NCI-H226 (cell line): ENCODE results near the gene USP22.
"Not testable (repeated sequence)": the region's sequence is repeated elsewhere in the genome, so short reads cannot be mapped to it uniquely, and the experiment has no call there.

Source experiments
- DNase-seq: peaks from one replicate; pipeline ENCODE4 v3.0.0-alpha.2; 2015

The USP22 gene

DNA sequence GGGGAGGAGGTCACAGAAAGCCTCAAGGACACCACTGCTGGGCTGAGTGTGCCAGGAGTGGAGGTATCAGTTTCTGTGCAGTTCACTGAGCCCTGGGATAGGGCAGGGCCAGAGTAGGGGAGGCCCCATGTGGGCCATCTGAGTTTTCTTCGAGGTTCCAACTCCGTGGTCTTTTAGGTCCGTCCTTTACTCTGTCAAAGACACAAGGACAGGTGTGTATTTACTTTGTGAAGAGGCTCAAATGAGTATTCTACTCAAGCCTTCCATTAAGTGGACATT lies 59.5 kb downstream of the USP22 start:
- DNase-seq: no peak

DNA sequence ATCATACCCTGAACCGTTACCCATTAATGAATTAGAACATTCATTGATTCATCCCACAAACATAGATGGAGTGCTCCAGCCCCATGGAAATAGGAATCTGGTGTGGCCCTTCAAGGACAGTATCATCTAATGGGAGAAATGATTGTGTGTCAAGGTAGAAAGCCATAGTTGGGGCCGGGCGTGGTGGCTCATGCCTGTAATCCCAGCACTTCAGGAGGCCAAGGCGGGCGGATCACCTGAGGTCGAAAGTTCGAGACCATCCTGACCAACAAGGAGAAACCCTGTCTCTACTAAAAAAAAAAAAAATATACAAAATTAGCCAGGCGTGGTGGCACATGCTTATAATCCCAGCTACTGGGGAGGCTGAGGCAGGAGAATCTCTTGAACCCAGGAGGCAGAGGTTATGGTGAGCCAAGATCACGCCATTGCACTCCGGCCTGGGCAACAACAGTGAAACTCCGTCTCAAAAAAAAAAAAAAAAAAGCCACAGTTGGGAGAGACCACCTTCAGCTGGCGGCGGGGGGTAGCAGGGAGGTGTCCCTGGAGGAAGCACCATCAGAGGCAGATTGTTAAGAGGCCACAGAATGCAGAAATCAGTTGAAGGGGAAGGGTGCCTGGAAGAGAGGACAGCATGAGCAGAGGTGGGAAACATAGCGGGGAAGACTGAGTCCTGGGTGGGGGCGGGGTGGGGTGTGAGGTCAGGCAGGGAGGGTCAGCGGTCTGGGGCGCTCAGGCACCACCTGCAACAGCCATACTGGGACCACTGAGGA lies 60.0 kb downstream of the USP22 start:
- DNase-seq: no peak

DNA sequence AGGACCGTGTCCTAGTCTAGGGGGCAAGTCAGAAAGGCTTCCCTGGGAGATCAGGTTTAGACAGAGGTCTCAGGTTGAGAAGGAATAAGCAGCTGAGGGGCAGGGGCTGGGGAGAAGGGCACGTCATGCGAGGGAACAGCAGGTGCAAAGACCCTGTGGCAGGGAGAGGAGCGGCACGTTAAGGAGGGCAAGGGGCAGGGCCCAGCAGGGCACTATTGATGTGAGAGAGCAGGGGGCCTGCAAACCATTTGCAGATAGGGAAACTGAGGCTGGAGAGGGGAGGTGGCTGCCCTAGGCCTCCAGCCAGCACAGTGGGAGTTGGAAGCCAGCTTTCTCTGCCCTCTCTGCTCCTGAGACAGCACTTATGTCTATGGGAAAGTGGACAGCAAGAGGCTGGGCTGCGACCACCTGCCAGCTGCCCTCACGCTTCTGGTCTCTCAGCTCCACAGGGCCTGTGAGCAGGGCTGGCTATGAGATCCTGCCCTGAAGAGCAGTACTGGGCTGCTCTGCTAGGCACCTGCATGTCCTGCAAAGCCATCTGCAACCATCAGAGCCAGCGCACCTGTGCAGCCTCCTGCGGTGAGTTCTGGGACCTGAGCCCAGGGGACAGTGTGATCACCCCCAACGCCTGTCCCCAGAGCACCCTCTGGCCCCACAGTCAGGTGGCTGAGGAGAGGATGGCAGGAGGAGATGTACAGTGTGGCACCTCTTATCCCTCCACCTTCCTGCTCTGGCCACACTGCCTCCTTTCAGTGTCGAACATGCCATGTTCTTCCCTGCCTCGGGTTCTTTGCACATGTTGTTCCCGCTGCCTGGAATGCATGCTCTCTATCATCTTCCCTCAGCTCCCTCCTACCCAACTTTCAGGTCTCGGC lies 61.5 kb downstream of the USP22 start:
- DNase-seq: no peak

DNA sequence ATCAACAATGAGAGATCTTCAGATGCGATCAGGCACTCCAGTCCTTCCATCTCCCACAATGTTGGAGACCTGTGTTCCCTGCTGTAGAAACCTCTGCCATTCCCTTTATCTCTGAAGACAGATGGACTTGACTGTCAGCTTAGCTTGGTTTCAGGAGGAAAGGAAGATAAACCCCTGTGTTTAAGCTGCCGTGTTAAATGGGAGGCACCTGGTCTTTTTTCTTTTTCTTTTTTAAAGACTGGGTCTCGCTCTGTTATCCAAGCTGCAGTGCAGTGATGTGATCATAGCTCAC lies 63.1 kb downstream of the USP22 start:
- DNase-seq: no peak

DNA sequence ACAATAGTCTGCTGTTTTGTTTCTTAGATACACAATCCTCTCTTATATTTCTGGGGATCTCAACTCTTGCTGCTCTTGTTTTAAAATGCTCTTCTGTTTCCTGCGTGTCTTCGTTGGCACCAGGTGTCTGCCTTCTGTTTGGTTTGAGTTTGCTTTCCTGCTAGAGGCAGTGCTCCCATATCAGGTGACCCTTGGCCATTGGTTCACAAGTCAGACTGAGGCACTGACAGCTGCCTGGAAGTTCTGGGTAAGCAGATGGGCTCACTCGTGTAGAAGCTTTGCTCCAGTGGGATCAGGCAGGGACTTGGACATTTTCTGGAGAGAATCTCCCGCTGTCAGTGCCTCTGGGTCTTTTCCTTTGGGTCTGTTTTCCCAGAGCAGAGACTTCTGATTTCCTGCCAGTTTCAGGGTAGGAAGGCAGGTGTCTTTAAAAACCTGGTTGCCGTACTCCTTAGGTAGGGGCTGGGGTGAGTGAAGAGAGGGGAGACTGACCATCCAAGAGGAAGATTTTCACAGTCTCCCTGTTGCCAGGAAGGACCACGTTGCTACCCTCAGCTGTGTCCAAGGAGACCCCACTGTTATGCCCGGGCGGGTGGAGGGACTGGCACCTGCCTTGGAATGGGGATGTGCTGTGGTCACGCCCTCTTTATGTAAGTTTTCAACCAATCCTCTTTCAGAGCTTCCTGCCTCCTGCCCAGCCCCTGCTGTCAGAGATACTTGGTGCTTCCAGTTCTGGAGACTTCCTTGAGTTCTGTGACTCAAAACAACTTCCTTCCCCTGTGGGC lies 63.6 kb downstream of the USP22 start:
- DNase-seq: not testable (repeated sequence)

DNA sequence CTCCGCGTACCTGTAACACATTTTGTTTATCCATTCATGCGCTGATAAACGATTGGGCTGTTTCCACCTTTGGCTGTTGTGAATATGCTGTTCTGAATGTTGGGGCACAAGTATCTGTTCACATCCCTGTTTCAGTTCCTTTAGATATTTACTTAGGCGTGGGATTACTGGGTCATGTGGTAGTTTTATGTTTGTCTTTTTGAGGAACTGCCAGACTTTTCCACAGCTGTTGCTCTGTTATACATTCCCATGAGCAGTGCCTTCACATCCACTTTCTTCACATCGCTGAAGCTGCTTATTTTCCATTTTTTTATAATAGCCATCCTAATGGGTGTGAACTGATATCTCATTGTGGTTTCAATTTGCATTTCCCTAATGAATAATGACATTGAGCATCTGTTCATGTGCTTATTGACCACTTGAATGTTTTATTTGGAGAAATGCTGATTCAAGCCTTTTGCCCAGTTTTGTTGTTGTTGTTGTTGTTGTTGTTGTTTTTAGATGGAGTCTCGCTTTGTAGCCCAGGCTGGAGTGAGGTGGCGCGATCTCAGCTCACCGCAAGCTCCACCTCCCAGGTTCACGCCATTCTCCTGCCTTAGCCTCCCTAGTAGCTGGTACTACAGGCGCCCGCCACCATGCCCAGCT lies 65.1 kb downstream of the USP22 start:
- DNase-seq: not testable (repeated sequence)

DNA sequence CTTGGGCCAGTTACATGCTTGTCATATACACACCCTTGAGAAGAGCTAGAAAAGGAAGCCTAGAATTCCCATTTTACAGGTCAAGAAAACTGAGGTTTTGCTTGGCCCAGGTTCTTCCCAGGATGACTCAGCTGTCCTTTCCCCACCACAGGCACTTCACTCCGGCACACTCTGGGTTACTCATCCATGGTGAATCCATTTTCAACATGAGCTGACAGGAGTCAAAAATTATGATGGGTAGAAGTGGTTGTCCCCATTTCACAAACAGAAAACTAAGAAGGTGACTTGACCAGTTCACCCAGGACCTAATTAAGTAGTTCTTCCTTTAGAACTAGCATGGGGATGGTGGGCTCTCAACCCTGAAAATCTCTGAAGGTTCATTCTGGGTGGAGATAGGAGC lies 67.2 kb downstream of the USP22 start:
- no peak for DNase-seq

DNA sequence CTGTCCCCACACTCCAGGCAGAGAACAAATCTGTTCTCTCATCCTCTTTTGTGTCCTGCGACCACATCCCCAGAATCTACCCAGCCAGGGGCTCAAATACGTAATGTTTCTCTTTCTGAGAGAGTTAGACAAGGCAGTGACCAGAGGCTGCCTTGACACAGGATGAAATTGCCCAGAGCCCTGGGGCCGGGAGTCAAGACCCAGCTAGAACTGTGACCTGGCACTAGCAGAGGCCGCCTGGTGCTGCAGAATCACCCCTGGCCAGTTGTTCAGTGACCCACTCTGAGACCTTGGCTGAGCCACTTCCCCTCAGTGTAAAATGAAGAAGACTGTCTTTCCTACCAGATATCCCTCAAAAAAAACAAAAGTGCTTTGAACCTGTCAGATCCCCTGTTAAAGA lies 72.5 kb downstream of the USP22 start:
- no peak for DNase-seq

DNA sequence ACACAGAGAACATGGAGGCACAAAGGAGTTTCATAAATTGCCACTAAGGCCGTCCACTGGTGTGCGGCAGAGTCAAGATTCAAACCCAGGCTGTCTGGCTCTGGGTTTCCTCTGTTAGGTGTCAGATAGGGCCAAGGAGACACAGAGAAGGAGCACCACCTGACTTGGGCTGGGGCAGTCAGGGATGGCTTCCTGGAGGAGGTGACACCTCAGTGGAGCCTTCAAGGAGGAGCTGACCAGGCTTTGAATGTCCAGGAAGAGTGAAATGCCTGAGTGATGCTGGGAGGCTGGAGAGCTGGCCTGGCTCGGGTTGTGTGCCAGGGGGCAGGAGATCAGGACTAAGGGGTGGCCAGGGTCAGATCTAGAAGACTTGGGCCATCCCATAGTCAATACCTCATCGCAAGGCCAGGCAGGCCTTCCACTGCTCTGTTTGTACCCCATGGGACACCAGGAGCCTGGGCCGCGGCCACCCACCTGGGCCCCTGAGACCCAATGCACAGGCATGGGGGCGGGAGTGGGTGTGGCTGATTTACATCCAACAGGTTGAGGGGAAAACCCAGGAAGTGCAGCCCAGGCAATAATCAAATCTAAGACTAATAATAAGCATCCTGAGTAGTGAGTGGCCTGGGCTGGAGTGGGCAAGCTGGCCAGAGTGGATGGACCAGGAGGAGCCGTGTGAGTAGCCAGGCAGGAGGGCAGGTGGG lies 73.7 kb downstream of the USP22 start:
- no peak for DNase-seq

DNA sequence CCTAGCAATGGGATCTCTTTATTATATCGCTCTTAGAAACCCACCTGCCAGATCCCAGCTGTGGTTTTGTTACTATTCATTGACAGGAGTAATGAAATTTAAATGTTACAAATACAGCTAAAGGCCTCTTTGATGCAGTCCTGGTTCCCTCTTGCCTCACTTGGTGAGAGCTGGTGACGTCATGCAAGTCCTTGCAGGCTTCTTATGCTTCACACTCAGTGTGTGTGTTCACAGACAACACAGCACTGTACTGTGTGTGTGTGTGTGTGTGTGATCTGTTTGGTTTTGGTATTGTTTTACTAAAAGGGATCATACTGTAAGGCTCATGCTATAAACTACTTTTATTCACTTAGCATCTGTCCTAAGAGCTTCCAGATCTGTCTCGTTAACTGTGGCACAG lies 75.0 kb downstream of the USP22 start:
- no peak for DNase-seq

DNA sequence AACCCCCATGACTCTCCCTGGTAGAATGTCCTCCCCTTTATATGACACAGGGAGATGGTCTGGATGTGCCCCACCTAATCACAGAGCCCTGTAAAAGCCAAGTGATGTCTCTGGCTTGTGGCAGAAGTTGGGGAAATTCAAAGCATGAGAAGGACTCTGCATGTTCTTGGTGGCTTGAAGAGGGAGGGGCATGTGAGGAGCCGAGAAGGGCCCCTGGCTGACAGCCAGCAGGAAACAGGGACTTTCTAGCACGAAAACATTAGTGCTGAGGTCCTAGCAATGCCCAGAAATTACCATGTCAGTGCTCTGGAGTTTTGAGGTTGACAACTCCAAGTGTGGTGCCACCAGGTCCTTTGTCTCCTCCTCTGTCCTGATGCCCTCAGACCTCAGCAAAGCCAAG lies 75.9 kb downstream of the USP22 start:
- no peak for DNase-seq

DNA sequence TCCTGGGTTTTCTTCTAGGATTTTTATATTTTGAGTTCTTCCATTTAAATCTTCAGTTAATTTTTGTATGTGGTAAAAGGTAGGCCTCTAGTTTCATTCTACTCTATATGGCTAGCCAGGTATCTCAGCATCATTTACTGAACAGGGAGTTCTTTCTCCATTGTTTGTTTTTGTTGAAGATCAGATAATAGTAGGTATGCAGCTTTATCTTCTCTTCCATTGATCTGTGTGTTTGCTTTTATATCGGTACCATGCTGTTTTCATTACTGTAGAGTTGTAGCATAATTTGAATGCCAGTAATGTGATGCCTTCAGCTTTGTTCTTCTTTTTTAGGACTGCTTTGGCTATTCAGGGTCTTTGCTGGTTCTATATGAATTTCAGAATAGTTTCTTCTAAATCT lies 77.3 kb downstream of the USP22 start:
- no peak for DNase-seq

DNA sequence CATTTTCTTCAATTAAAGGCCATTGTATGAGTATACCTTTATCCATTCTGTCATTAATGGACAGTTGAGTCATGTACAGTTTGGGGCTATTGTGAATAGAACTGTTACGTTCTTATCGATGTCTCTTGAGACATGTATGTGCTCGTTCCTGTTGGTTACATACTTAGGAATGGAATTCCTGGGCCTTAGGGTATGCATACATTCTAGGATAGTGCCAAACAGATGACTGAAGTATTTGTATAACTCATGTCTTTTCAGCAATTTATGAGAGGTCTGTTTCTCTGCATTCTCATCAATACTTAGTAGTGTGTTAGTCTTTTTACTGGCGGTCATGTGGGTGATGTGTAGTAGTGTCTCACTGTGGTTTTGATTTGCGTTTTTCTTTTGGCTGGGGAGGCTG lies 81.2 kb downstream of the USP22 start:
- no peak for DNase-seq

DNA sequence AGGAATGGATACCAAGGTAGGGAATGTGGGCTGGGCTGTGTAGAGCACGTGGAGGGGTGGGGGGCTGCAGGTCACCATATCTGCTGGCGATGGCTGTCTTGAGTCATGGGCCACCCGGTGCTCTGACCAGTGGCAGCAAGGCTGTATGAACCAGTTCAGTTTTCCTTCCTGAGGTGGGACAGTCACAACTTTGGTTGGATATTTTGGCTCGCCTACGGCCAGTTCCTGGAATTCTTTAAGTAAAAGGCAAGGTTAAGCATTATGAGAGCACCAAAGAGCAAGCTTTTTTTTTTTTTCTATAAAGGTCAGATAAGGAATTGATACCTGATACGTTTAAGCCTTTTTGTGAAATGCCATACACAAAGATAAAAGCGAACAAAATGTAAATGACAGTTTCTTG lies 81.9 kb downstream of the USP22 start:
- no peak for DNase-seq

DNA sequence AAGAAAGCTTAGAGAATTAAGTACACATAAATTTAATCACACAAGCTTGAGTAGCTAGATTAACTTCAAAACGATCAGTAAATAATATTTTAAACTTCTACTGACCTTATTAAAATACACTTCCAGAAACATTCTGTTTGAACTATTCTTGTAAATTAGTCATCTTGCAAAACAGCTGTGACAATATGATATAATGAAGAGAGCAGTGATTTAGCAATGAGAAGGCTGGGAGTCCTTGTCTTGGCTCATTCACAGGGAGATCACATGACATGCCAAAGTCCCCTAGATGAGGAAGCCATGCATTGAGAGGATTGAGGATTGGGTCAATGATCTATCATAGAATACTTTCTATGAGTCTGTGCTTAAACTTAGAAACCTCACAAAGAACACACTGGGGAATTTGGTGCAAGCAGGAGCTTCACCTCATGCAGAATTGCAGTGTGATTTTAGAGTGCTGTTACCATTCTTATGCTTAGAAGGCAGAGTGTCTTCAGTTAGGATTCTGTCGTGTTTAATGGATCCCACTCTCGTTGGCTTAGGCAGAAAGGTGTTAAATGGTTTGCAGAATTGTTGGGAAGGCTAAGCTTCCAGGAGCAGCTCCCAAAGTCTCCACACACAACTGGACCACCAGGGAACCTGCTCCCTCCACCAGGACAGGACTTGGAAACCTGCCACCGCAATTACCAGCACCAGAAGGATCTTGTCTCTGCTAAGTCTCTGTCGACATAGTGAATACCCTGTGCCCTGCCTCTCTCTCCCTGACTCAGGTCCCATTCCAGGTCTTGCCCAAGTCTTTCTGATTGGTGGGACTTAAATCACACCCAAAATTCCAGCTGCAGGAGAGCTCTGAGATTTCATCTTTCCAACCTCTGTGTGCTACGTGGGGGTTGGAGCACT lies 87.1 kb downstream of the USP22 start:
- no peak for DNase-seq

DNA sequence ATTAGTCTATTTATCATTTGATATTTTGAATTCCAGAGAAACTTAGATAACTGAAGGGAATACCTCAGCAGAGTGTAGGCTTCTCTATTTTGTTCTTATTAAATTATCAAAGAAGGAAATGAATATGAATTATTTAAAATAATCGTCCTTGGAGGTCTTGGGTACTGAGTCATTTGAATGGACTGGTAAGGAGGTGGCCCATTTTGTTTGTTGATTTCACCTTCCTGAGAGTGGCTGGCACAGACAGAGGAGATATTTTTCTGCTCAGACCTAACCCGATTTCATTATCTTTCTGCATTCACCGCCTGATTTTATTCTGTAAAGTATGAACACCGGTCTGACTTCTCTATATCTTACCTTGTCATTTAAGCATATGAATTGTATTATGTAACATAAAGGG lies 88.0 kb downstream of the USP22 start:
- no peak for DNase-seq

DNA sequence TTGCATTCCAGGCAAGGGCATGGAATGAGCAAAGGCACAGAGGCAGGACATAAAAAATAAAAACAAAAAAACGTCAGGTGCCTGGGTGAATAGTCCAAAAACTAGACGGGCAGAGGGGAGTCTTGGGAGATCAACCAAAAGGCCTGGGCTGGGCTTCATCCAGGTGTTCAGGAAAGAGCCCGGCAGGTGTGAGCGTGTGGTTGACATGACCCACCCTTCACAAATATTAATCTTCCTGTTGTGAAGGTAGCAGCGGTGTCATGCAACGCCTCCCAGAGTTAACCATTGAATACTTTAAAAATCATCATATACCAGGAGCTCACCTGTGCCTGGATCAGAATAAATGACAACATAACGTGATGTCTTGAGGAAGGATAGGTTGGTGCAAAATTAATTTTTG lies 90.6 kb downstream of the USP22 start:
- DNase-seq: no peak
